ENCODE measurements around the gene PLTP. TPM values are rescaled to one million over a fixed set of nuclear protein-coding genes. Genes with fewer than 3 reads are reported as not detected.
"Not testable (repeated sequence)": the region's sequence is repeated elsewhere in the genome, so short reads cannot be mapped to it uniquely, and the experiment has no call there.

Gene PLTP
- total RNA-seq, 2 experiments from 2014 or later: 2.2 to 2.9 TPM

- Mint-ChIP-seq H3K9me3 (no peaks in the 10 kb centered on the region), H3K4me3 (no peak overlapping the region), H3K4me1 (peaks cover 18% of the 10 kb centered on the region), H3K27me3 (no peaks in the 10 kb centered on the region), H3K27ac (peak overlapping the region; percentile 51), H3K36me3 (peaks cover 15% of the 10 kb centered on the region)
- ATAC-seq (ENCODE audit: low read depth): no peak
- POLR2A ChIA-PET: interaction anchor here (1.7 to 5.6 kb wide), 4 partner anchors 12 to 81 kb away, joined by 4 to 93 read pairs (median 25); partner anchors contain the start of genes ACOT8, CTSA, NEURL2 and ZNF335
- DNase-seq: no peak
Observed at GRCh38 chr20:45937765-45938164, 25.8 kb upstream of the PLTP start.

- peak overlapping the region; percentile 98 for H3K27ac Mint-ChIP-seq
- ATAC-seq (ENCODE audit: low read depth) (no peak), DNase-seq (no peak)
- POLR2A ChIA-PET: interaction anchor here (0.6 to 5.6 kb wide), 27 partner anchors 9 to 144 kb away, joined by 3 to 93 read pairs (median 6); partner anchors contain the start of genes ACOT8, CTSA, DNTTIP1 and NEURL2
- no peaks in the 10 kb centered on the region for H3K27me3 Mint-ChIP-seq
- H3K36me3 Mint-ChIP-seq: peaks cover 15% of the 10 kb centered on the region
- H3K9me3 Mint-ChIP-seq: no peaks in the 10 kb centered on the region
- peaks cover 18% of the 10 kb centered on the region for H3K4me1 Mint-ChIP-seq
- H3K4me3 Mint-ChIP-seq: peak overlapping the region; percentile 98
Observed at GRCh38 chr20:45935416-45936046, 23.6 kb upstream of the PLTP start.

- ATAC-seq (ENCODE audit: low read depth): peak; percentile 80
- peak within 1 kb of the TSS; percentile 98 for H3K27ac Mint-ChIP-seq
- peaks cover 15% of the 10 kb centered on the region for H3K36me3 Mint-ChIP-seq
- DNase-seq: peak; percentile 98
- no peaks in the 10 kb centered on the region for H3K27me3 Mint-ChIP-seq
- H3K4me1 Mint-ChIP-seq: peaks cover 18% of the 10 kb centered on the region
- peak within 1 kb of the TSS; percentile 98 for H3K4me3 Mint-ChIP-seq
- H3K9me3 Mint-ChIP-seq: no peaks in the 10 kb centered on the region
- POLR2A ChIA-PET: interaction anchor here (0.6 to 5.6 kb wide), 34 partner anchors 8 to 153 kb away, joined by 3 to 93 read pairs (median 4); partner anchors contain the start of genes ACOT8, CTSA, DNTTIP1 and NEURL2
Observed at GRCh38 chr20:45934586-45935415, 22.8 kb upstream of the PLTP start, which contains the start of gene PCIF1. PCIF1 (plus strand) TSS chr20:45934683; CDS start chr20:45939000, 4,317 bp downstream.

DNA sequence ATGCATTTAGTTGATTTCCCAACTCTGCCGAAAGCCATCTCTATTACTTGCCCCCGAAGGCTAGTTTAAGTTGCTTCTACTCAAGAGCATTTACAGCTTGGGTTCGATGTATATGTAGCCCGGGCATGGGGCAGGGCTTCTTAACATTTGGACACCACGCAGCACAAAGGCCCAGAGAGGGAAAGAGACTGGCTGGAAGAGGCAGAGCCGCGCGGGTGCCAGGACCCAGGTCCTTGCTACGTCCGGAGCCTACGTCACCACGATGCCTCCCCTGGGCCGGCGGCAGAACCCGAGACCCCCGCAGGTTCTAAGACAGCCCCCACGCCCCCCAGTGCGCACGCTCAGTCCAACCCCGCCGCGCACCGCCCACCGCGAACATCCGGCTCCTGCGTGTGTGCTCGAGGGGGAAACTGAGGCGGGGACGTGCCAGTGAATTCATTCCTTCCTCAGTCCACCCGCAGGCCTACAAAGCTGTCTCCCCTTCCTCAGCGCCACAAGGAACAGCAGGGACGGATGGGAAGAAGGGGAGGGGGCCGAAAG lies 22.2 kb upstream of the PLTP start:
- DNase-seq: no peak
- H3K27me3 Mint-ChIP-seq: no peaks in the 10 kb centered on the region
- POLR2A ChIA-PET: interaction anchor here (0.6 to 5.6 kb wide), 28 partner anchors 10 to 154 kb away, joined by 3 to 93 read pairs (median 4); partner anchors contain the start of genes ACOT8, CTSA, DNTTIP1 and NEURL2

DNA sequence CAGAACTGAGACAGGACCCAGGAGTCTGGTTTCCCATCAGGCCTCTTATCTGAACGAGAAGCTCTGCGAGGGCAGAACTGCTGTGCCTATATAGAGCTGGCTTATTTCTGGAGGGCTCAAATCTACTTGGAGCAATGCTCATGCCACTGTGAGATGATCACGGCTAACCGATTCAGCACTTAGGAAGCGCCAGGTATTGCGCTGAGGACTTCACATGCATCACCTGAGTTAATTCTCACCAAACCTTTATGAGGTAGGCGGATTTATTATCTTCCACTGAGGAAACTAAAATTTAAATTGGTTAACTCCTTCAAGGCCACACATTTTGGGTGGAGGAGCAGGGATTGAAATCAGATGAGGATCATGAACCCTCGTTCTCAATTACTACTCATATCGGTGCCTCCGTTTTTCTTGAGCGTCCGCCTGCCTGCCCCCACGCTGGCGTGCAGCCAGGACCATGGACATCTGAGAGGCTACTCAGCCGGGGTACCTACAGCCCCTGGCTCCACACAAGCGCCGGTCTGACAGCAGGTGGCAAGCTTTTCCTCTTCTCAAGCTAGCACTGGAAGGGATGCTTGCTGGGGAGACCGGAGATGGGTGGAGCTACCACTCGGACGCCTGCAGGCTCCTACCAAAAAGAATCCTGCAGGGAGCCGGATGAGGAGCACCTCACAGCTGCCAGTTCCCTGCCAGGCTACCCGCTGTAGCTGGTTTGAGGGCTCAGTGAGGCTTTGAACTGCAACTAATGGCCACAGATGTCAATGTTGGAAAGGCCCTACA lies 21.5 kb upstream of the PLTP start:
- Mint-ChIP-seq H3K27me3 (no peaks in the 10 kb centered on the region), H3K36me3 (peaks cover 10% of the 10 kb centered on the region), H3K27ac (peak overlapping the region; percentile 98), H3K9me3 (no peaks in the 10 kb centered on the region), H3K4me3 (peak overlapping the region; percentile 94), H3K4me1 (peaks cover 17% of the 10 kb centered on the region)
- POLR2A ChIA-PET: interaction anchor here (0.6 to 5.6 kb wide), 21 partner anchors 9 to 155 kb away, joined by 3 to 93 read pairs (median 15); partner anchors contain the start of genes ACOT8, CTSA, DNTTIP1 and NEURL2
- ATAC-seq (ENCODE audit: low read depth) (peak; percentile 28), DNase-seq (peak; percentile 69)

More for the DNA sequence above, 22.2 kb upstream of the PLTP start:
- H3K27ac Mint-ChIP-seq: peak overlapping the region; percentile 98
- no peaks in the 10 kb centered on the region for H3K9me3 Mint-ChIP-seq
- peak overlapping the region; percentile 94 for H3K4me3 Mint-ChIP-seq
- peaks cover 11% of the 10 kb centered on the region for H3K36me3 Mint-ChIP-seq
- peak; percentile 17 for ATAC-seq (ENCODE audit: low read depth)
- peaks cover 18% of the 10 kb centered on the region for H3K4me1 Mint-ChIP-seq

GRCh38 chr20:45931680-45932079 lies 19.7 kb upstream of the PLTP start:
- H3K36me3 Mint-ChIP-seq; DNase-seq; H3K4me3 Mint-ChIP-seq; POLR2A ChIA-PET; H3K27me3 Mint-ChIP-seq; H3K4me1 Mint-ChIP-seq; ATAC-seq (ENCODE audit: low read depth); H3K9me3 Mint-ChIP-seq; H3K27ac Mint-ChIP-seq: not testable (repeated sequence)

- H3K9me3 Mint-ChIP-seq: no peaks in the 10 kb centered on the region
- ATAC-seq (ENCODE audit: low read depth) (no peak), DNase-seq (no peak)
- no peaks in the 10 kb centered on the region for H3K36me3 Mint-ChIP-seq
- POLR2A ChIA-PET: no interaction called here
- no peaks in the 10 kb centered on the region for H3K4me1 Mint-ChIP-seq
- no peak overlapping the region for H3K4me3 Mint-ChIP-seq
- no peak overlapping the region for H3K27ac Mint-ChIP-seq
- H3K27me3 Mint-ChIP-seq: peaks cover 11% of the 10 kb centered on the region
Observed at GRCh38 chr20:45927071-45927878, 15.3 kb upstream of the PLTP start.

DNA sequence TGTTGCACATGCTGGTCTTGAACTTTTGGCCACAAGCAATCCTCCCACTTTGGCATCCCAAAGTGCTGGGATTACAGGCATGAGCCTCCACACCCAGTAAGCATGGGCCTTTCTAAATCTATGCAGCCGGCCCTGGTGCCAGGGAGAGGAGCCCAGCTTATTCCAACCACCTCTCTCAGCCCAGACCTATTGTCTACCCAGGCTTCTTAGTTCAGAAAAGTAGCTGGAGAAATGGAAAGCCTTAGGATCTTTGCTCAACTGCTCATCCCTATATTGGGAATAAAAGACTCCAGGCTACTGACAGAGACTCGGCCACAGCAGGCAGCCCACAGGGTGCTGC lies 14.7 kb upstream of the PLTP start:
- ATAC-seq (ENCODE audit: low read depth): no peak
- Mint-ChIP-seq H3K27ac (no peak overlapping the region), H3K9me3 (no peaks in the 10 kb centered on the region), H3K36me3 (no peaks in the 10 kb centered on the region), H3K4me3 (no peak overlapping the region), H3K4me1 (no peaks in the 10 kb centered on the region), H3K27me3 (peaks cover 14% of the 10 kb centered on the region)
- POLR2A ChIA-PET: interaction anchor here (0.8 kb wide), 1 partner anchor 8 kb away, joined by 3 read pairs; no protein-coding TSS in a partner anchor
- DNase-seq: no peak

GRCh38 chr20:45925821-45926506 lies 14.0 kb upstream of the PLTP start:
- no peaks in the 10 kb centered on the region for H3K36me3 Mint-ChIP-seq
- no peaks in the 10 kb centered on the region for H3K9me3 Mint-ChIP-seq
- DNase-seq (no peak), ATAC-seq (ENCODE audit: low read depth) (no peak)
- POLR2A ChIA-PET: interaction anchor here (0.8 to 2.4 kb wide), 2 partner anchors 9 kb away, joined by 3 to 17 read pairs; partner anchors contain the start of gene PCIF1
- no peak overlapping the region for H3K4me3 Mint-ChIP-seq
- no peak overlapping the region for H3K27ac Mint-ChIP-seq
- H3K27me3 Mint-ChIP-seq: peaks cover 21% of the 10 kb centered on the region
- H3K4me1 Mint-ChIP-seq: no peaks in the 10 kb centered on the region

- Mint-ChIP-seq H3K4me1 (no peaks in the 10 kb centered on the region), H3K27ac (no peak overlapping the region), H3K27me3 (peaks cover 26% of the 10 kb centered on the region), H3K36me3 (no peaks in the 10 kb centered on the region), H3K4me3 (no peak overlapping the region), H3K9me3 (no peaks in the 10 kb centered on the region)
- no peak for ATAC-seq (ENCODE audit: low read depth)
- POLR2A ChIA-PET: interaction anchor here (0.9 to 2.4 kb wide), 2 partner anchors 10 to 34 kb away, joined by 3 to 17 read pairs; partner anchors contain the start of genes CTSA, NEURL2 and PCIF1
- DNase-seq: no peak
Observed at GRCh38 chr20:45924391-45925261, 12.7 kb upstream of the PLTP start.

All from activated naive CD8-positive, alpha-beta T cell treated with anti-CD3 and anti-CD28 coated beads, Interleukin-2, amount 10 ng/mL, durations not matched to agents 7 days and 5 days (primary cell).